HG03135 (cell line): ENCODE data around the gene CHRNA1.
"Not testable (repeated sequence)": the region's sequence is repeated elsewhere in the genome, so short reads cannot be mapped to it uniquely, and the experiment has no call there.

ENCODE experiments used
- ATAC-seq: cut with Tn5 transposase; IDR thresholded peaks from one replicate; pipeline ENCODE4 v1.9.1; 2021; ENCODE audit warnings: mild to moderate bottlenecking, moderate library complexity; ENCODE audit not compliant: unreplicated experiment

CHRNA1 gene

GRCh38 chr2:174718591-174718990 lies 45.7 kb downstream of the CHRNA1 start:
- ATAC-seq = no peak

DNA sequence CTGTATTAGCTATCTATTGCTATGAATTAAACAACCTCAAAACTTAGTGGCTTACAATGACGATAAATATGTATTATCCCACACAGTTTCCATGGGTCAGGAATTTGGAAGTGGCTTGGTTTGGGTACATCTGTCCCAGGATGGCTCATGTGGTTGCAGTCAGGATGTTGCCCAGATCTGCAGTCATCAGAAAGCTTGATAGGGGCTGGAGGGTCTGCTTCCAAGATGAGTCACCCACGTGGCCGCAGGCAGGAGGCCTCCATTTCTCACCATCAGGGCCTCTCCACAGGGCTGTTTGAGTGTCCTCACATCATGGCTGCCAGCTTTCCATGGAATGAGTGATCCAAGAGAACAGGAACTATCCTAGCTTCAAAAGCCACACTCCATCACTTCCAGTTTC lies 46.4 kb downstream of the CHRNA1 start:
- no peak for ATAC-seq

GRCh38 chr2:174717273-174717672 lies 47.0 kb downstream of the CHRNA1 start:
- no peak for ATAC-seq

DNA sequence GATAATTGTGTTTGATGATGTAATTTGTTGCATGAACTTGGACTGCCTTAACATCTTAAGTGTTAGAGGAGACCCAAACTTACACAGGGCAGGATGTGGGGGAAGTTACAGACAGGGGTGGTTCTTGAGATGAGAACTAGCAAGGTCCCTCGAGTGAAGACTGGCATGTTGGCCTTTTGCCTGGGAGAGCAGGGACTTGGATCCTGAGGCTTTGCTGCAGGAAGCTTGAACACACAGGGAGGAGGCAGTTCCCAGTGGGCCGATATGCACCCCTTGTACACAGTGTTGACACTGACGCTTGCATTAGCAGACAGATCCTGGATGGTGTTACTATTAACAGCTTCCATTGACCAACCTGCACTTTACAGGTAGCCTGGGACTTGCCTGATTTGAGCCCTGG lies 47.5 kb downstream of the CHRNA1 start:
- ATAC-seq = no peak

DNA sequence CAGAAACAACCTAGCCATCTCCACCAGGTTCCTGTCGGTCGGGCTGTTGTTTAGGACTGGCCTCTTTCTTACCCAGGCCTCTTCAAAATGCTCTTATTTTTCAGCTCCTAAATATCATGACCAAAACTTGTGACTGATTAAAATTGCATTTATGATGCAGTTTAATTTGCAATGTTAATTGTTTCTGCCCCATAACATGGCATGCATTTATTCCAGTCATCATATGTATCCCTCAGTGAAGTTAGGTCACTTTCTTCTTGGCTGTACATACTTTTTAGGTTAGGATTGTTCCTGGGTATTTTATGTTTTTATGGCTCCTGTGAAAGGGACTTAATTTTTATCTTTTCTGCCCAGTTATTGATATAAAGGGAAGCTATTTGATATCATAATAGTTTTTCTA lies 50.6 kb downstream of the CHRNA1 start:
- ATAC-seq = no peak

- no peak for ATAC-seq
These were observed 53.1 kb downstream of the CHRNA1 start for GRCh38 chr2:174711206-174711605.

DNA sequence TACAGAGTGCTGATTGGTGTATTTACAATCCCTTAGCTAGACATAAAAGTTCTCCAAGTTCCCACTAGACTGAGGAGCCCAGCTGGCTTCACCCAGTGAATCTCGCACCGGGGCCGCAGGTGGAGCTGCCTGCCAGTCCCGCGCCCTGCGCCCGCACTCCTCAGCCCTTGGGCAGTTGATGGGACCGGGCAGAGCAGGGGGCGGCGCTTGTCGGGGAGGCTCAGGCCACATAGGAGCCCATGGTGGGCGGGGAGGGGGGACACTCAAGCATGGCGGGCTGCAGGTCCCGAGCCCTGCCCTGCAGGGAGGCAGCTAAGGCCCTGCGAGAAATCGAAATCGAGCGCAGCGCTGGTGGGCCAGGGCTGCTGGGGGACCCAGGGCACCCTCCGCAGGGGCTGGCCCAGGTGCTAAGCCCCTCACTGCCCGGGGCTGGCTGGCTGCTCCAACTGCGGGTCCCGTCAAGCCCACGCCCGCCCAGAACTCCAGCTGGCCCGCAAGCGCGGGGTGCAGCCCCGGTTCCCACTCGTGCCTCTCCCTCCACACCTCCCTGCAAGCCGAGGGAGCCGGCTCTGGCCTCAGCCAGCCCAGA lies 54.8 kb downstream of the CHRNA1 start:
- not testable (repeated sequence) for ATAC-seq

- no peak for ATAC-seq
These were observed 55.6 kb downstream of the CHRNA1 start for GRCh38 chr2:174708713-174709112.

DNA sequence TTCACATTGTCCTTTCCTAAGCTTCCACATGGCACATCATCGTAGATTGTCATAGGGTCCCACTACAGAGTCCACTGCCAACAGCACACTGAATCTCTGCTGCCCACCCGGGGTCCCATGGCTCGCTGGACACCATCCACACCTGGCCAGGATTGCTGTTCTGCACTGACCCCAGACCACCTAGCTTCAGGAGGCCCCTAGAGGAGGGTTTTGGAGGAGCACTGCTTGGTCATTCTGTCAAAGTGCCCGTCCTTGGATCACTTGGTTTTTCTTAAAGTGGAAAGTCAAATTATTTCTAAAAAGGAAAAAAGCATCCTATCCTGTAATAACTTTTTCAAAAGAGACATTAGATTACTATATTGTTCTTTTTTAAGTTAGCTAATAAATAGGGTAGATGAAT lies 59.0 kb downstream of the CHRNA1 start:
- ATAC-seq = no peak

DNA sequence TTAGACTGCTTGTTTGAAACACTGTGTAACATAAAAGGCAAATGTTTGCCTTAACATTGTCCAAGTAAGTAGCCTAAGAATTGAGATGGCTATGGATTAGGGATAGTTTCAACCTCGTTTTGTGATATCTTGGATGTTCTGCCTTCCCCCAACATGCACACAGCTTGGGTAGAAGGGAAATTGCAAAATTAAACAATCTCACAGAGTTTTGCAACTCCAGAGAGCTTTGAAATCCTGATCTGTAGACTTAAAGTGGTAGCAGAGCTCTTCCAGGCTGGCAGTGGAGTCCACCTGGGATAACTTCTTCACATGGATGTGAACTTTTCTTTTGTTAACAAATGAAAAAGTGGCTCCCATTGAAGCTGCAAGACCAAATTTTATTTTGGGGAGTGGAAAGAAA lies 59.6 kb downstream of the CHRNA1 start:
- no peak for ATAC-seq

DNA sequence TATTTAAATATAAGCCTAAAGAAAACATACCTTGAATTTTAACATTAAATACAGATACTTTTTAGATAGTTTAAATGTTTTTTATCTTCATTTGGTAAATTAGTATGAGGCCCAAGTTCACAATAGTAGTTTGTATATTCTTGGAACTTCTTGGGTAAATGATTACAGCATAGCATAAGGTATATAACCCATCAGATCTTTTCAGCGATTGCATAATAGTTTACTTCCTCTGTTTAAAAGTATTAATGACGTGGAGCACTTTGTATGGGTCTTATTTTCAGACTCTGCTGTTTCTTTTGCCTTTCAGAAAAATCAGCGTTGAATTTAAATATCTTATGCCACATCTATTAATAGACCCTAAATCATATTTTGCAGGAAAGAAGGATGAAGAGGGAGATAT lies 60.2 kb downstream of the CHRNA1 start:
- ATAC-seq = no peak

- no peak for ATAC-seq
These were observed 60.8 kb downstream of the CHRNA1 start for GRCh38 chr2:174703430-174703829.

DNA sequence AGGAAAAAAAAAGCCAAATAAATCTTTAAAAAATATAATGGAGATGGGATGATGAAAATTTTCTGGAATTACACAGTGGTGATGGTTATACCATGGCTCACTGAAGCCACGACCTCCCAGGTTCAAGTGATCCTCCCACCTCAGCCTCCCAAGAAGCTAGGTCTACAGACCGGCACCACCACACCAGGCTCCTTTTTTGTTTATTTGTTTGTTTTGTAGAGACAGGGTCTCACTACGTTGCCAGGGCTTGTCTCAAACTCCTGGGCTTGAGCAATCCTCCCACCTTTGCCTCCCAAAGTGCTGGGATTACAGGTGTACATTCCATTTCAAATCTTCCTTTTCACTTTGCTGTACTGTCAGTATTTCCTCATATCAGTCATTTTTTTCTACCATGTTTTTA lies 61.7 kb downstream of the CHRNA1 start:
- no peak for ATAC-seq

GRCh38 chr2:174699993-174700766 lies 64.1 kb downstream of the CHRNA1 start:
- ATAC-seq = no peak
